Measurements from ENCODE around the gene TK1. TPM values are rescaled to one million over a fixed set of nuclear protein-coding genes. Genes with fewer than 3 reads are reported as not detected.

Gene TK1
- total RNA-seq, 4 donors from 2014 or later, result 1.4 to 10.6 (median 3.1) TPM

DNA sequence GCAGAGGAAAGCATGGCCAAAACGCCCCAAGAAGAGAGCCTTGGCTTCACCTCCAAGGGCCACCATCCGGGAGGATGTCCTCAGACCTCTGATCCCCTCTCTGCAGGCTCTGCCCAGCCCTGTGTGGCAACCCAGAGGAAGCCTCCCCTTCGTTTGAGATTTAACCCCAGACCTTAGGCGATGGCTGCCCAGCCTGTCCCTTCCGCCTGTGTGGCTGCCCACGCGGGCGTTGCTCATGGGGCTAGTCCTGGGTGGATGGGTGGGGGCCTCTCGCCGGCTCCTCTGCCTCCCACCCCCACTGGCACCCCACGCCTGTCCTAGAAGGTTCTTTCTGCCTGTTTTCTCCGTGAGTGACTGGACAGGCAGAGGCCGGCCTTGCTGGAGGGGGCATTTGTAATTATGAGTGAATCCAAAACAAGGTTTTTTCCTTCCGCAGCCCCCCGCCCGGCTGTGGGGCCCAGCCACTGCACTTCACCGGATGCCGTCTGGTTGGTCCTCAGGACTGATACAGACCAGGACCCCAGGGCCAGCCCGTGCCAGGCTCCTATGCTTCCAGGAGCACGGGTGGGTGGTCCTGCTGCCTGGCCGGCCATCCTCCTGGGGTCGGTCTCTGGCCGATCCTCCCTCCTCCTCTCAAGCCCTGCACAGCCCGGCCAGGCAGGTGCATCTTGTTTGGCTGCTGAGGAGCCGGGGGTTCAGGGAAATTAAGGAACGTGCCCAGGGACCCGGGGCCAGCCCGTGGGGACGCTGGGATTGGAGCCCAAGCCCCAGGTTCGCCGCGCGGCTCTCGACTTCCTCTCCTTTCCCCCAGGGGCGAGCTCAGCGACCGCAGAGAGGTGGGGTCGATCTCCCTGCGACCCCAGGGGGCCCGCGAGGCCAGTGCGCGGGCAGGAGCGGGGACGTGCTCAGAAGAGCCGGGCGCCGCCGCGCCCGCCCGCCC, 44.4 kb upstream of the TK1 start, which contains the start of gene TMEM235:
TSS of gene TMEM235 (plus strand) at position 636 of the 940 bp plus-strand sequence. CDS start 393 bp downstream, outside the sequence.
- ATAC-seq (ENCODE audit: low FRiP score), result no peak
- DNase-seq (ENCODE audit: low spot score), result no peak
- TF ChIP-seq, protein P1, sequence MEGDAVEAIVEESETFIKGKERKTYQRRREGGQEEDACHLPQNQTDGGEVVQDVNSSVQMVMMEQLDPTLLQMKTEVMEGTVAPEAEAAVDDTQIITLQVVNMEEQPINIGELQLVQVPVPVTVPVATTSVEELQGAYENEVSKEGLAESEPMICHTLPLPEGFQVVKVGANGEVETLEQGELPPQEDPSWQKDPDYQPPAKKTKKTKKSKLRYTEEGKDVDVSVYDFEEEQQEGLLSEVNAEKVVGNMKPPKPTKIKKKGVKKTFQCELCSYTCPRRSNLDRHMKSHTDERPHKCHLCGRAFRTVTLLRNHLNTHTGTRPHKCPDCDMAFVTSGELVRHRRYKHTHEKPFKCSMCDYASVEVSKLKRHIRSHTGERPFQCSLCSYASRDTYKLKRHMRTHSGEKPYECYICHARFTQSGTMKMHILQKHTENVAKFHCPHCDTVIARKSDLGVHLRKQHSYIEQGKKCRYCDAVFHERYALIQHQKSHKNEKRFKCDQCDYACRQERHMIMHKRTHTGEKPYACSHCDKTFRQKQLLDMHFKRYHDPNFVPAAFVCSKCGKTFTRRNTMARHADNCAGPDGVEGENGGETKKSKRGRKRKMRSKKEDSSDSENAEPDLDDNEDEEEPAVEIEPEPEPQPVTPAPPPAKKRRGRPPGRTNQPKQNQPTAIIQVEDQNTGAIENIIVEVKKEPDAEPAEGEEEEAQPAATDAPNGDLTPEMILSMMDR (IDR thresholded peaks at IDR 0.05), result no peak

DNA sequence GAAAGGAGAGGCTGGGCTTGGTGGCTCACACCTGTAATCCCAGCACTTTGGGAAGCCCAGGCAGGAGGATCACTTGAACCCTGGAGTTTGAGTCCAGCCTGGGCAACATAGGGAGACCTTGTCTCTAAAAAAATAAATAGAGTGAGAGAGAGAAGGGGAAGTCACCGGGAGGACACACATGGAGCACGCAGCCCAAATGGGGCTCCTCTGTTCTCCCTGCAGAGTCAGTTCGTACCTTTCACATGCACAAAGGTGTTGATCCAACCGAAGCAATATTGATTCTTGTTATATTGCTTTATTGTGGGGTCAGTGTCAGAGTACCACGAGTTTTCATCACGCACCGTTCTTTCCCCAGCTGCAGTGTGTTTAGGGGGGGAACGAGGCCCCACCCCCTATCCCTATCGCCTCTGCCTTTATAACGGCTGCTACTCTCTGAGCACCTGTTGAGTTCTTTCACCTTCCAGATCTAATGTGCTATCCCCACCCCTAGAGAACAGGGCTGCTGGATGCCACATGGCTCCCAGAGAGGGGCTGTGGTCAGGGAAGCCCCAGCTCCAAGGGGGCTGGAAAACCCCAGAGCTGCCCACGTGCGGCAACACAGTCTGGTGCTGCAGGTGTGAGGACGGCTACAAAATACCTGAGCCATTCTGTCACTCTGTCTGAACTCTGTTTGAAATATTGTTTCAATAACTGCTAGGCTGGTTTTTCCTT, 43.6 kb upstream of the TK1 start:
- DNase-seq (ENCODE audit: low spot score) (no peak), ATAC-seq (ENCODE audit: low FRiP score) (no peak)
- TF ChIP-seq, protein P1 (IDR thresholded peaks at IDR 0.05), result no peak

DNA sequence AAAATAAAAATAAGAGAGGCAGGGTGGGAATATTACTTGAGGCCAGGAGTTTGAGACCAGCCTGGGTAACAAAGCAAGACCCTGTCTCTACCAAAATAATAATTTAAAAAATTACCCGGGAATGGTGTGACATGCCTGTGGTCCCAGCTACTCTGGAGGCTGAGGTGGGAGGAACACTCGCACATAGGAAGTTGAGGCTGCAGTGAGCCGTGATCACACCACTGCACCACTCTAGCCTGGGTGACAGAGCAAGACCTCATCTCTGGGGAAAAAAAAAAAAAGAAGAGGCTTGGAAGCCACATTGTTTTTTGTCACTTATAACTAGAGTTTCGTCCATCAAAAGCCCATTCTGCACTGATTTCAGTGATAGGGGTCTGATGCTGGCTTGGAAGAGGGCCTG, 41.3 kb upstream of the TK1 start:
- ATAC-seq (ENCODE audit: low FRiP score) (no peak), DNase-seq (ENCODE audit: low spot score) (no peak)
- TF ChIP-seq, protein P1 (IDR thresholded peaks at IDR 0.05), result no peak

DNA sequence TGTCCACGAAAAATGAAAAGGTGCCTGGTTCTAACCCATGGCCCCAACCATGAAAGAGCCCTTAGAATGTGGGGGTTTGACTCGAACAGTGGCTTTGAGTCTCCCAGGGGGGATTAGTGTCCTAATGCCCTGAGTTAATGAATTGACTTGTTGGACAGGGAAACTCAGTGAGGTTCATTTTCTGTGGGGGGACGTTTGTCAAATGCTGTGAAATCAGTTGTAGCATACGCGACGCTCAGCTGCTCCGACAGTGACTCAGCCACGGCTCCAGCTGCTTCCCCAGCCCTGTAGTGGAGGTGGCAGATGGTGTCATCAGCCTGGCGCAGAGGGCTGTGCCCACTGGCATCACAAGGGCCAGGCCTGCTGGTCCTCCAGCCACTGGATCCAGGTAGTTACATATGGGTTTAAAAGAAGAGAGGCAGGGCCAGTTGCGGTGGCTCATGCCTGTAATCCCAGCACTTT, 40.6 kb upstream of the TK1 start:
- peak; percentile 46 for ATAC-seq (ENCODE audit: low FRiP score)
- TF ChIP-seq, protein P1 (IDR thresholded peaks at IDR 0.05), result no peak

DNA sequence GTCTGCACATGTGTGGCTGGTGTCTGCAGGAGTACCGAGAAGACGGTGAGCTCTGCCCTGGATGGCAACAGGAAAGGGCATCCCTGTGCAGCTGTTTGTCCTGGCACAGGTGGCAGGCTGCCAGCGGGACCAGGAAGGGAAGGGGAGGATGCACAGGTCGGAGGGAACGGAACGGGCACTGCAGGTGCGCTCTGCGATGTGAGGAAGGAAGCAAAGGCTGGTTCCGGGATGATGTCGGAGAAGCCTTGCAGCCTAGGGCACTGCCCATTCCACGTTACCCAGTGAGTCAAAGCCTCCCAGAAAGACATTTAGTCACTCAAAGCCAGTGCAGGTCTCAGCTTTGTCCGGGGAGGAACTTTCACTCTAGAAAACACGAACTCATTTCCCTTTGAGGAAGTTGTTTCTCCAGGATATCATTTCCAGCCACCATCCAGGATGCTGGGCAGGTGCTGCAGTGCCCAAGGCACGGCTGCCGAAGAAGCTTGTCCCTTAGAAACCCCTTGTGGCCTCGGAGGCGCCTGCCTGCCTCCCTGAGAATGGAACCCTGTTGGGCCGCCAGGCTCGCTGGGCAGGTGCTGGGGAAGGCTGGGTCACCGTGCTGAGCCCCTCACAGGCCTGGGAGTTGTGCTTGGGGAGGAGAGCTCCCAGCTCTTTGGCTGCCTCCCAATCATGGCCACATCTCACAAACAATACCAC, 40.1 kb upstream of the TK1 start:
- TF ChIP-seq, protein P1 (IDR thresholded peaks at IDR 0.05), result no peak
- ATAC-seq (ENCODE audit: low FRiP score) (no peak), DNase-seq (ENCODE audit: low spot score) (no peak)

More for the DNA sequence above, 40.6 kb upstream of the TK1 start:
- no peak for DNase-seq (ENCODE audit: low spot score)

DNA sequence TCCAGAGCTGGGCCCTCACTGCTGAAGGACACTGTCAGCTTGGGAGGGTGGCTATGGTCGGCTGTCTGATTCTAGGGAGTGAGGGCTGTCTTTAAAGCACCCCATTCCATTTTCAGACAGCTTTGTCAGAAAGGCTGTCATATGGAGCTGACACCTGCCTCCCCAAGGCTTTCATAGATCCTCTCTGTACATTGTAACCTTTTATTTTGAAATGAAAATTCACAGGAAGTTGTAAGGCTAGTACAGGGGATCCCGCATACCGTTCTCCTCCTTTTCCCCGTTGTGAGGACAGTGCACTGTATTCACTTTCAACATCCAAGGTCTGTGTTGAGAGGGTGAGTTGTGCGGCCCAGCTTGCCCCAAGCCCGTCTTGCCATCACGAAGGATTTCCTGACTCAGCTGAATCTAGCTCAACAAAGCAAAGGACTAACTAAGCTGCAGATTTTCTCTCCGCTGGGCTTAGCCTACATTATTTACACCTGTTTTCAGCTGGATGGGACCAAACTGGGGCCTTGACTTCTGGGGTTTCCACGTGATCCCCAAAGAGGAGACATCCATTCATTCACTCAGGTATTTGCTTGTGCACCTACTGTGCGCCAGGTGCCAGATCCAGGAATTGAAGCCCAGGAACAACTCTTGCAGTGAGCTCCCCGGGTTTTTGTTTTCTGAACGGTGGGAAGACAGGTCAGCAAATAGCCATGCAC, 39.4 kb upstream of the TK1 start:
- TF ChIP-seq, protein P1 (IDR thresholded peaks at IDR 0.05), result no peak
- DNase-seq (ENCODE audit: low spot score), result no peak
- no peak for ATAC-seq (ENCODE audit: low FRiP score)
